Measurements from ENCODE around the gene LCE5A. TPM values are rescaled to one million over a fixed set of nuclear protein-coding genes. Genes with fewer than 3 reads are reported as not detected.

LCE5A gene
- total RNA-seq, 1 experiment from 2014 or later, result not detected

GRCh38 chr1:152479792-152480595, 30.6 kb upstream of the LCE5A start:
- POLR2A ChIA-PET, result no interaction called here
- BruUV-seq (replicated peaks), result no TSS peak
- TF ChIP-seq FOSL1 (IDR thresholded peaks at IDR 0.05; ENCODE audit: low read depth) (no peak), CTCF (IDR thresholded peaks at IDR 0.05 in 2 of 3, conservative IDR thresholded peaks at IDR 0.05 in 1 of 3; ENCODE audit: borderline replicate concordance in 1 of 3, insufficient read depth in 1 of 3, low read depth in 2 of 3, low read length in 2 of 3) (peak; percentile 34 to 88 (median 68); a peak in 5 of 6 replicates), JUND (IDR thresholded peaks at IDR 0.05) (no peak), SIN3A (IDR thresholded peaks at IDR 0.05; ENCODE audit: low read depth) (no peak), REST (IDR thresholded peaks at IDR 0.05; ENCODE audit: low read depth) (no peak), POLR2AphosphoS5 (IDR thresholded peaks at IDR 0.05; ENCODE audit: low read depth, low read length) (no peak), SRF (IDR thresholded peaks at IDR 0.05; ENCODE audit: low read depth) (no peak), EZH2phosphoT487 (IDR thresholded peaks at IDR 0.05; ENCODE audit: borderline replicate concordance) (no peak), SP1 (IDR thresholded peaks at IDR 0.05; ENCODE audit: low read depth) (no peak), YY1 (IDR thresholded peaks at IDR 0.05; ENCODE audit: extremely low read depth, insufficient replicate concordance, low read depth, low read length) (no peak), POLR2A (IDR thresholded peaks at IDR 0.05; ENCODE audit: borderline replicate concordance, extremely low read depth, insufficient read depth, insufficient read length) (no peak), EZH2 (IDR thresholded peaks at IDR 0.05) (no peak), ATF3 (IDR thresholded peaks at IDR 0.05) (no peak), MAX (IDR thresholded peaks at IDR 0.05) (no peak), ELF1 (IDR thresholded peaks at IDR 0.05; ENCODE audit: borderline replicate concordance, low read depth) (no peak), ZBTB33 (IDR thresholded peaks at IDR 0.05; ENCODE audit: extremely low read depth, insufficient replicate concordance, low read length) (no peak), EGR1 (IDR thresholded peaks at IDR 0.05; ENCODE audit: low read depth) (no peak), ZNF274 (IDR thresholded peaks at IDR 0.05; ENCODE audit: low read depth, low read length) (no peak), CEBPB (IDR thresholded peaks at IDR 0.05; ENCODE audit: low read depth) (no peak)

More at GRCh38 chr1:152479792-152480595, 30.6 kb upstream of the LCE5A start:
- no peak overlapping the region for H3K4me3 ChIP-seq (replicated peaks in 1 of 2; ENCODE audit: low read depth in 1 of 2, low read length in 2 of 2)
- intact Hi-C loops (cut with micrococcal nuclease), result loop anchor here (10.0 kb wide), 1 partner anchor 145 kb away; the partner anchor contains the start of gene LCE3A
- no peaks in the 10 kb centered on the region for H3K36me3 ChIP-seq (ENCODE audit: control insufficient read depth in 1 of 2, insufficient read depth in 2 of 2, low read length in 2 of 2)
- H3K4me1 ChIP-seq (ENCODE audit: control insufficient read depth in 1 of 2, insufficient read depth in 2 of 2, low read length in 2 of 2), result 0 out of 4 replicates have a peak, but pooled peaks cover 0 to 3% of the 10 kb centered on the region in 2 experiments
- no peaks in the 10 kb centered on the region for H3K9me2 ChIP-seq (ENCODE audit: insufficient read depth)
- H3K79me2 ChIP-seq (ENCODE audit: insufficient read depth, low read length), result no peaks in the 10 kb centered on the region
- DNase-seq (ENCODE audit: low read depth, low spot score) (peak; percentile 63), ATAC-seq (peak; percentile 100)
- no peaks in the 10 kb centered on the region for H4K20me1 ChIP-seq (ENCODE audit: insufficient read depth)
- H3K9me3 ChIP-seq (ENCODE audit: control insufficient read depth in 1 of 2, insufficient read depth in 1 of 2, low read depth in 1 of 2, low read length in 2 of 2), result peaks cover 11% of the 10 kb centered on the region in 2 experiments; a peak in 2 of 4 replicates
- peak overlapping the region; percentile 82 for H2AFZ ChIP-seq (ENCODE audit: low read depth, low read length, poor library complexity, severe bottlenecking)
- H3K4me2 ChIP-seq (ENCODE audit: low read length), result peak overlapping the region; percentile 45
- no peak overlapping the region for H3K27ac ChIP-seq (ENCODE audit: low read depth, low read length)
- ChIA-PET CTCF (interaction anchor here (0.6 to 1.4 kb wide), 13 partner anchors 10 to 286 kb away, joined by 3 to 22 read pairs (median 3); no protein-coding TSS in a partner anchor), RAD21 (ENCODE audit: low non-redundant PET in 1 of 2, low total read pairs in 2 of 2, uncharacterized antibody in 2 of 2, unreplicated experiment in 2 of 2) (no interaction called here)
- H3K9ac ChIP-seq (ENCODE audit: low read length), result no peak overlapping the region
- no peaks in the 10 kb centered on the region for H3K27me3 ChIP-seq (ENCODE audit: insufficient read depth, low read length)
